SK-N-MC (cell line): ENCODE results near the gene PTPRF.

ENCODE experiments used
- DNase-seq: peaks from one replicate; pipeline ENCODE4 v3.0.0-alpha.2; 2011; ENCODE audit warnings: low read depth, low spot score
- H3K27ac ChIP-seq: fragments of 200-600 bp; sonication (generic); 2 replicates; pipeline ENCODE4 v1.5.1; 2016; ENCODE audit warnings: mixed run types
- H3K36me3 ChIP-seq: fragments of 200-600 bp; sonication (generic); 2 replicates; pipeline ENCODE4 v1.6.1; 2017; ENCODE audit warnings: antibody characterized with exemption, low read length, mixed read lengths; ENCODE audit not compliant: insufficient read depth
- H3K4me3 ChIP-seq: fragments of 200-600 bp; sonication (generic); 2 replicates; pipeline ENCODE4 v1.5.1; 2016
- H3K9ac ChIP-seq: fragments of 200-600 bp; sonication (generic); 2 replicates; pipeline ENCODE4 v1.8.0; 2017; ENCODE audit warnings: mixed run types, mixed read lengths; ENCODE audit not compliant: insufficient read length
- H3K9me3 ChIP-seq: fragments of 200-600 bp; sonication (generic); 2 replicates; pipeline ENCODE4 v1.6.1; 2017; ENCODE audit warnings: low read depth, mild to moderate bottlenecking, antibody characterized with exemption, low read length, moderate library complexity, mixed read lengths
- EZH2 ChIP-seq: fragments of 200-600 bp; sonication (generic); IDR thresholded peaks from one replicate; pipeline ENCODE4 v1.6.1; 2017; ENCODE audit warnings: antibody characterized with exemption
- FOXP2 ChIP-seq: optimal IDR thresholded peaks from 2 replicates; pipeline ENCODE3; 2011; ENCODE audit warnings: mild to moderate bottlenecking, moderate library complexity; ENCODE audit not compliant: insufficient read depth; ENCODE audit errors: extremely low read length, control extremely low read depth
- POLR2AphosphoS5 ChIP-seq: IDR thresholded peaks from 2 replicates; pipeline ENCODE4 v1.6.1; 2012; ENCODE audit warnings: mild to moderate bottlenecking, low read depth, low read length, borderline replicate concordance

The PTPRF gene

GRCh38 chr1:43509740-43510375 lies 20.8 kb upstream of the PTPRF start:
- H3K9me3 ChIP-seq: no peaks in the 10 kb centered on the region
- no peak for DNase-seq
- no peak overlapping the region for H3K9ac ChIP-seq
- H3K4me3 ChIP-seq: no peak overlapping the region
- no peaks in the 10 kb centered on the region for H3K36me3 ChIP-seq
- no peak overlapping the region for H3K27ac ChIP-seq
- no peak for TF ChIP-seq EZH2
- TF ChIP-seq FOXP2: no peak
- no peak for TF ChIP-seq POLR2AphosphoS5

GRCh38 chr1:43510621-43511020 lies 20.1 kb upstream of the PTPRF start:
- Histone ChIP-seq H3K9ac (no peak overlapping the region), H3K4me3 (no peak overlapping the region), H3K9me3 (no peaks in the 10 kb centered on the region), H3K27ac (no peak overlapping the region), H3K36me3 (no peaks in the 10 kb centered on the region)
- DNase-seq: no peak
- TF ChIP-seq EZH2 (no peak), FOXP2 (no peak), POLR2AphosphoS5 (no peak)

GRCh38 chr1:43511394-43511793 lies 19.3 kb upstream of the PTPRF start:
- Histone ChIP-seq H3K27ac (no peak overlapping the region), H3K36me3 (no peaks in the 10 kb centered on the region), H3K9me3 (no peaks in the 10 kb centered on the region), H3K4me3 (no peak overlapping the region), H3K9ac (no peak overlapping the region)
- TF ChIP-seq POLR2AphosphoS5: no peak
- TF ChIP-seq EZH2: no peak
- TF ChIP-seq FOXP2: no peak
- DNase-seq: no peak

- no peak for DNase-seq
- no peak overlapping the region for H3K27ac ChIP-seq
- H3K36me3 ChIP-seq: no peaks in the 10 kb centered on the region
- no peaks in the 10 kb centered on the region for H3K9me3 ChIP-seq
- no peak overlapping the region for H3K9ac ChIP-seq
- H3K4me3 ChIP-seq: no peak overlapping the region
- no peak for TF ChIP-seq EZH2
- no peak for TF ChIP-seq POLR2AphosphoS5
- TF ChIP-seq FOXP2: no peak
These were observed 18.6 kb upstream of the PTPRF start for GRCh38 chr1:43512133-43512532.

GRCh38 chr1:43512681-43513080 lies 18.0 kb upstream of the PTPRF start:
- TF ChIP-seq FOXP2 (no peak), POLR2AphosphoS5 (no peak), EZH2 (no peak)
- Histone ChIP-seq H3K9me3 (no peaks in the 10 kb centered on the region), H3K27ac (no peak overlapping the region), H3K4me3 (no peak overlapping the region), H3K9ac (no peak overlapping the region), H3K36me3 (no peaks in the 10 kb centered on the region)
- DNase-seq: no peak

- Histone ChIP-seq H3K27ac (no peak overlapping the region), H3K36me3 (no peaks in the 10 kb centered on the region), H3K9me3 (no peaks in the 10 kb centered on the region), H3K9ac (no peak overlapping the region), H3K4me3 (no peak overlapping the region)
- TF ChIP-seq POLR2AphosphoS5 (no peak), EZH2 (no peak), FOXP2 (no peak)
- DNase-seq: no peak
These were observed 17.1 kb upstream of the PTPRF start for GRCh38 chr1:43513471-43514173.

GRCh38 chr1:43518935-43519686 lies 11.6 kb upstream of the PTPRF start:
- no peak for TF ChIP-seq EZH2
- no peak for TF ChIP-seq POLR2AphosphoS5
- no peak for TF ChIP-seq FOXP2
- Histone ChIP-seq H3K9me3 (no peaks in the 10 kb centered on the region), H3K27ac (no peak overlapping the region), H3K36me3 (no peaks in the 10 kb centered on the region), H3K9ac (no peak overlapping the region), H3K4me3 (no peak overlapping the region)
- DNase-seq: no peak

- no peak for TF ChIP-seq EZH2
- no peak for TF ChIP-seq FOXP2
- no peak for TF ChIP-seq POLR2AphosphoS5
- H3K36me3 ChIP-seq: no peaks in the 10 kb centered on the region
- H3K9ac ChIP-seq: no peak overlapping the region
- no peak overlapping the region for H3K27ac ChIP-seq
- no peak for DNase-seq
- H3K9me3 ChIP-seq: no peaks in the 10 kb centered on the region
- H3K4me3 ChIP-seq: no peak overlapping the region
These were observed 10.4 kb upstream of the PTPRF start for GRCh38 chr1:43520100-43520778.
